Caco-2 (cell line): Measurements from ENCODE around the gene YWHAQ. TPM values are rescaled to one million over a fixed set of nuclear protein-coding genes. Genes with fewer than 3 reads are reported as not detected.

Experiments
- Bru-seq: library from RNA; stranded (reverse); fragments of 400-500 nt; gene quantifications from one replicate; lab custom pipeline; 2021; lab: Mats Ljungman, UMichigan
- BruChase-seq, 2 experiments: library from RNA; stranded (reverse); fragments of 400-500 nt; gene quantifications; one replicate each; lab custom pipeline; 2021; lab: Mats Ljungman, UMichigan
- BruUV-seq: library from RNA; stranded (reverse); fragments of 400-500 nt; replicated peaks from 2 replicates; lab custom pipeline; 2021; lab: Mats Ljungman, UMichigan
- CTCF ChIA-PET: fragments of 300-600 bp; sonication (Branson Sonifier 250); formaldehyde crosslinking; loops from one replicate; lab custom pipeline; 2022; ENCODE audit warnings: antibody characterized with exemption; lab: Charles Lee
- POLR2A ChIA-PET: fragments of 300-600 bp; sonication (Branson Sonifier 250); formaldehyde crosslinking; loops from one replicate; lab custom pipeline; 2022; ENCODE audit warnings: antibody characterized with exemption; lab: Charles Lee
- DNase-seq, 2 experiments: peaks; one replicate each; pipeline versions ENCODE4 v3.0.0 to v3.0.0-alpha.2; 2020 to 2022
- H3K27me3 ChIP-seq: replicated peaks from 2 replicates; pipeline ENCODE4 v1.6.0; 2011; ENCODE audit warnings: low read length; ENCODE audit not compliant: control insufficient read depth, insufficient read depth
- H3K36me3 ChIP-seq: 2 replicates; pipeline ENCODE4 v1.5.1; 2011; ENCODE audit warnings: low read length; ENCODE audit not compliant: control insufficient read depth, insufficient read depth
- H3K4me1 ChIP-seq: fragments of 250-450 bp; sonication (Bioruptor Pico); 2 replicates; pipeline ENCODE4 v1.5.1; 2020; ENCODE audit warnings: mild to moderate bottlenecking
- H3K4me3 ChIP-seq: 2 replicates; pipeline ENCODE4 v1.5.1; 2011; ENCODE audit warnings: low read depth, mild to moderate bottlenecking, control low read depth, low read length
- H3K9me3 ChIP-seq: fragments of 250-450 bp; sonication (Bioruptor Pico); 2 replicates; pipeline ENCODE4 v1.5.1; 2020; ENCODE audit warnings: mild to moderate bottlenecking, moderate library complexity
- H3K27ac Mint-ChIP-seq: one replicate; pipeline ENCODE4 v1.8.0; 2022; ENCODE audit warnings: mixed read lengths; ENCODE audit not compliant: unreplicated experiment
- H3K27me3 Mint-ChIP-seq: one replicate; pipeline ENCODE4 v1.8.0; 2022; ENCODE audit warnings: mixed read lengths; ENCODE audit not compliant: insufficient read depth, unreplicated experiment
- H3K36me3 Mint-ChIP-seq: one replicate; pipeline ENCODE4 v1.8.0; 2022; ENCODE audit warnings: mild to moderate bottlenecking, mixed read lengths; ENCODE audit not compliant: insufficient read depth, unreplicated experiment
- H3K4me1 Mint-ChIP-seq: one replicate; pipeline ENCODE4 v1.8.0; 2022; ENCODE audit warnings: low read depth, mixed read lengths; ENCODE audit not compliant: unreplicated experiment
- H3K4me3 Mint-ChIP-seq: one replicate; pipeline ENCODE4 v1.8.0; 2022; ENCODE audit warnings: mild to moderate bottlenecking, moderate library complexity, mixed read lengths; ENCODE audit not compliant: unreplicated experiment
- H3K9me3 Mint-ChIP-seq: one replicate; pipeline ENCODE4 v1.8.0; 2022; ENCODE audit warnings: mixed read lengths; ENCODE audit not compliant: unreplicated experiment
- CTCF ChIP-seq, 2 experiments: fragments of 200-600 bp in 1 of 2; IDR thresholded peaks; 1 replicate in 1 of 2; 2 replicates in 1 of 2; pipeline versions ENCODE4 v1.5.1 to v1.8.0; 2011 to 2022; ENCODE audit warnings: antibody characterized with exemption in 1 of 2, control low read depth in 1 of 2, inconsistent platforms in 1 of 2, low read depth in 1 of 2, low read length in 1 of 2, mild to moderate bottlenecking in 1 of 2, moderate library complexity in 1 of 2; ENCODE audit not compliant: insufficient read depth in 1 of 2, severe bottlenecking in 1 of 2, unreplicated experiment in 1 of 2
- intact Hi-C: fragments of 100-400 bp; cut with micrococcal nuclease; formaldehyde crosslinking; loops from one replicate; pipeline ENCODE4 v1.10.0; 2022; ENCODE audit not compliant: unreplicated experiment
- long read RNA-seq: library from polyadenylated mRNA; stranded (forward); transcript quantifications from one replicate; pipeline ENCODE4 v2.0.0, GENCODE V29; 2022
- total RNA-seq: library from RNA; stranded (reverse); gene quantifications from 2 replicates; pipeline ENCODE4 v1.2.3, GENCODE V29; 2022

YWHAQ gene
- total RNA-seq (344 and 365 TPM in 2 replicates), Bru-seq, nascent RNA (percentile 97 among the genes with signal in this experiment), BruChase-seq, experiment 1, labeled RNA remaining after a 2-hour chase (percentile 94 among the genes with signal in this experiment), BruChase-seq, experiment 2, labeled RNA remaining after a 6-hour chase (percentile 97 among the genes with signal in this experiment)
- long read RNA-seq, transcript YWHAQ-202 (5 exons, 2,216 nt), result minor isoform, 156 of 920 reads
- long read RNA-seq, transcript YWHAQ-201 (6 exons, 2,208 nt), result major isoform, 735 of 920 reads
- long read RNA-seq, partial matches to known transcripts, result 7 of 920 reads
- long read RNA-seq, other reads (novel, unspliced or antisense), result 22 of 920 reads

GRCh38 chr2:9630736-9631552 lies at the start of gene YWHAQ:
Gene YWHAQ (minus strand): TSS chr2:9630997. CDS start chr2:9630452, 545 bp downstream.
- Histone ChIP-seq H3K27me3 (no peaks in the 10 kb centered on the region), H3K4me3 (peak within 1 kb of the TSS; percentile 89), H3K36me3 (peaks cover 5% of the 10 kb centered on the region; the same call in 1 of the 2 replicates), H3K4me1 (peaks cover 25% of the 10 kb centered on the region), H3K9me3 (no peaks in the 10 kb centered on the region)
- BruUV-seq, result no TSS peak
- no peaks in the 10 kb centered on the region for H3K27me3 Mint-ChIP-seq
- CTCF ChIA-PET, result interaction anchor here (0.5 to 1.5 kb wide), 8 partner anchors 28 to 466 kb away, joined by 3 to 8 read pairs (median 3); partner anchors contain the start of gene ADAM17
- H3K4me3 Mint-ChIP-seq, result peak within 1 kb of the TSS; percentile 93
- TF ChIP-seq CTCF (IDR thresholded peaks at IDR 0.05; ENCODE audit: insufficient read depth in 1 of 2, low read depth in 1 of 2, low read length in 1 of 2, severe bottlenecking in 1 of 2, unreplicated experiment in 1 of 2), result no peak
- H3K27ac Mint-ChIP-seq, result peak within 1 kb of the TSS; percentile 92
- H3K9me3 Mint-ChIP-seq, result no peaks in the 10 kb centered on the region
- DNase-seq, result peak; percentile 99 to 100
- POLR2A ChIA-PET, result interaction anchor here (0.5 to 1.8 kb wide), 22 partner anchors 8 to 418 kb away, joined by 3 to 52 read pairs (median 4); partner anchors contain the start of genes ADAM17 and TAF1B
- intact Hi-C loops, result loop anchor here (2.0 to 5.0 kb wide), 4 partner anchors 66 to 491 kb away; partner anchors contain the start of genes ADAM17, KLF11 and RRM2
- H3K36me3 Mint-ChIP-seq, result peaks cover 58% of the 10 kb centered on the region
- H3K4me1 Mint-ChIP-seq, result peaks cover 41% of the 10 kb centered on the region

- no peaks in the 10 kb centered on the region for H3K36me3 ChIP-seq
- POLR2A ChIA-PET, result no interaction called here
- DNase-seq, result no peak
- CTCF ChIA-PET, result no interaction called here
- H3K36me3 Mint-ChIP-seq, result no peaks in the 10 kb centered on the region
- peak overlapping the region; percentile 69 for H3K27ac Mint-ChIP-seq
- no peaks in the 10 kb centered on the region for H3K27me3 ChIP-seq
- no peak for TF ChIP-seq CTCF (IDR thresholded peaks at IDR 0.05; ENCODE audit: insufficient read depth in 1 of 2, low read depth in 1 of 2, low read length in 1 of 2, severe bottlenecking in 1 of 2, unreplicated experiment in 1 of 2)
- no peak overlapping the region for H3K4me3 Mint-ChIP-seq
- H3K9me3 Mint-ChIP-seq, result no peaks in the 10 kb centered on the region
- no TSS peak for BruUV-seq
- H3K9me3 ChIP-seq, result no peaks in the 10 kb centered on the region
- no peaks in the 10 kb centered on the region for H3K27me3 Mint-ChIP-seq
- H3K4me3 ChIP-seq, result no peak overlapping the region
- no peaks in the 10 kb centered on the region for H3K4me1 Mint-ChIP-seq
- intact Hi-C loops, result no loop called here
- no peaks in the 10 kb centered on the region for H3K4me1 ChIP-seq
Observed at GRCh38 chr2:9680082-9680481, 49.3 kb upstream of the YWHAQ start.

GRCh38 chr2:9679218-9679617 lies 48.4 kb upstream of the YWHAQ start:
- no peak for TF ChIP-seq CTCF (IDR thresholded peaks at IDR 0.05; ENCODE audit: insufficient read depth in 1 of 2, low read depth in 1 of 2, low read length in 1 of 2, severe bottlenecking in 1 of 2, unreplicated experiment in 1 of 2)
- Mint-ChIP-seq H3K9me3 (no peaks in the 10 kb centered on the region), H3K27me3 (no peaks in the 10 kb centered on the region), H3K4me1 (no peaks in the 10 kb centered on the region), H3K27ac (peak overlapping the region; percentile 69), H3K36me3 (no peaks in the 10 kb centered on the region), H3K4me3 (no peak overlapping the region)
- no TSS peak for BruUV-seq
- ChIA-PET CTCF (no interaction called here), POLR2A (no interaction called here)
- DNase-seq, result no peak
- intact Hi-C loops, result no loop called here
- H3K4me1 ChIP-seq, result no peaks in the 10 kb centered on the region
- no peak overlapping the region for H3K4me3 ChIP-seq
- no peaks in the 10 kb centered on the region for H3K36me3 ChIP-seq
- H3K9me3 ChIP-seq, result no peaks in the 10 kb centered on the region
- no peaks in the 10 kb centered on the region for H3K27me3 ChIP-seq
